ENCODE data around the gene RFX6. TPM values are rescaled to one million over a fixed set of nuclear protein-coding genes. Genes with fewer than 3 reads are reported as not detected.

The RFX6 gene
- total RNA-seq, 6 donors from 2014 or later: 0.11 TPM; not detected in 5

GRCh38 chr6:116941727-116942126 lies 64.7 kb downstream of the RFX6 start:
- no peak for TF ChIP-seq POLR2A (IDR thresholded peaks at IDR 0.05)
- TF ChIP-seq POLR2AphosphoS5 (IDR thresholded peaks at IDR 0.05): no peak
- TF ChIP-seq EP300 (IDR thresholded peaks at IDR 0.05): no peak
- TF ChIP-seq, protein P1, sequence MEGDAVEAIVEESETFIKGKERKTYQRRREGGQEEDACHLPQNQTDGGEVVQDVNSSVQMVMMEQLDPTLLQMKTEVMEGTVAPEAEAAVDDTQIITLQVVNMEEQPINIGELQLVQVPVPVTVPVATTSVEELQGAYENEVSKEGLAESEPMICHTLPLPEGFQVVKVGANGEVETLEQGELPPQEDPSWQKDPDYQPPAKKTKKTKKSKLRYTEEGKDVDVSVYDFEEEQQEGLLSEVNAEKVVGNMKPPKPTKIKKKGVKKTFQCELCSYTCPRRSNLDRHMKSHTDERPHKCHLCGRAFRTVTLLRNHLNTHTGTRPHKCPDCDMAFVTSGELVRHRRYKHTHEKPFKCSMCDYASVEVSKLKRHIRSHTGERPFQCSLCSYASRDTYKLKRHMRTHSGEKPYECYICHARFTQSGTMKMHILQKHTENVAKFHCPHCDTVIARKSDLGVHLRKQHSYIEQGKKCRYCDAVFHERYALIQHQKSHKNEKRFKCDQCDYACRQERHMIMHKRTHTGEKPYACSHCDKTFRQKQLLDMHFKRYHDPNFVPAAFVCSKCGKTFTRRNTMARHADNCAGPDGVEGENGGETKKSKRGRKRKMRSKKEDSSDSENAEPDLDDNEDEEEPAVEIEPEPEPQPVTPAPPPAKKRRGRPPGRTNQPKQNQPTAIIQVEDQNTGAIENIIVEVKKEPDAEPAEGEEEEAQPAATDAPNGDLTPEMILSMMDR (IDR thresholded peaks at IDR 0.05): no peak
- Histone ChIP-seq H3K27me3 (no peaks in the 10 kb centered on the region), H3K36me3 (no peaks in the 10 kb centered on the region), H3K4me3 (no peak overlapping the region), H3K27ac (no peak overlapping the region), H3K4me1 (no peaks in the 10 kb centered on the region), H3K9me3 (no peaks in the 10 kb centered on the region)
- DNase-seq (no peak), ATAC-seq (ENCODE audit: low FRiP score in 2 of 2) (no peak)
- 57 to 58% methylated on average over 4 of the region's 4 CpGs for WGBS, 2 donors

DNA sequence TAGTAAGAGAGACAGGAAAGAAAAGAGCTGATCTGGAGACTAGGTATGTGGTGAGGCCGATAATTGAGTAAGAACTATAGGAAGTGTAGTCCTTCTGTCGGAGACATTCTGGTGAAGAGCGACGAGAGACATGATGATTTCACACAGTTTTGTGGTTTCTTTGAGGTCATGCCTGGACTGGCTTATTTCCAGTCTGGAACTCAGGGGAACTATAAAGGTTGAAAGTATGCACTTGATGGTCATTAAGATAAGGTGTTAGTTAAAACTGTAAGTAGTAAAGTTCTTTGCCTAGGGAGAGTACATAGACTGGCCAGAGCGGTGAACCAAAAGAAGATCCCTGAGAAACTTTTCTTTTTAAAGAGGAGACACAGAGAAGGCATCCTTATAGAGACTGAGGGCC lies 68.8 kb downstream of the RFX6 start:
- 55% methylated on average over 5 of the region's 5 CpGs for WGBS, 2 donors
- H3K27me3 ChIP-seq: no peaks in the 10 kb centered on the region
- H3K36me3 ChIP-seq: no peaks in the 10 kb centered on the region
- ATAC-seq (ENCODE audit: low FRiP score in 2 of 2): peak in 1 of 2 donors; percentile 61
- H3K9me3 ChIP-seq: no peaks in the 10 kb centered on the region
- no peak for TF ChIP-seq EP300 (IDR thresholded peaks at IDR 0.05)
- TF ChIP-seq, protein P1 (IDR thresholded peaks at IDR 0.05): no peak
- no peak for TF ChIP-seq POLR2AphosphoS5 (IDR thresholded peaks at IDR 0.05)
- no peak for TF ChIP-seq POLR2A (IDR thresholded peaks at IDR 0.05)
- no peaks in the 10 kb centered on the region for H3K4me1 ChIP-seq
- DNase-seq: no peak
- no peak overlapping the region for H3K27ac ChIP-seq
- no peak overlapping the region for H3K4me3 ChIP-seq

DNA sequence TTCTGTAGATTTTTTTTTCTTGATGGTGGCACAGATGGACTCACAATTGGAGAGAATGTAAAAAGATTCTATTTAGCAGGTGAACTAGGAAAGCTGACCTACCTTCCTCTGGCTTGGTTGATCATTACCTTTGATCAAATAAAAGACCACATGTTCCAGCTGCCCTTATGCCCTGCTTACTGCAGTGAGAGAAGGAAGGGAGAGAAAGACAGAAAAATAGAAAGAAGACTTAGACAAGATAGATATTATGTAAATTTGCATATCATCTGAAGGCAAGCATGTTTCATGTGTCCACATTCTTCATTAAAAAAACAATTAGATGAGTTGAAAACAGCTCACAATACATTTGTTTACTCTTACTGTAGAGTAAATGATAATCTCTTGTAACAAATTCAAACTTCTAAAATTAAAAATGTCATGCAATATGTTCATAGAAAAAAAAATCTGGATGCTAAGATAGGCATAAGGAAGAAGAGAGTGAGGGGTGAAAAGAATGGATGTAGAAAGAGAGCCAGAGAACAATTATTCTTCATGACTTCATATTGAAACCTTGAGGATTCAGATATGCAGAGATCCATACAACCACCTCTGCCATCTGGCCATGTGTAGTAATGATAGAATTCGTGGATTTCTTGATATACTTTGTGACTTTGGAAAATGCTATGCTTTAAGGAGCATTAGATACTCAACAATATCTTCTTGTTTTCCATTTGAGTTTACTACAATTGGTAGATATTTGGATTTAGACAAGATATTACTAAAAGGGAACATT lies 71.7 kb downstream of the RFX6 start:
- Histone ChIP-seq H3K36me3 (no peaks in the 10 kb centered on the region), H3K27ac (no peak overlapping the region), H3K4me3 (no peak overlapping the region), H3K9me3 (no peaks in the 10 kb centered on the region), H3K27me3 (no peaks in the 10 kb centered on the region), H3K4me1 (no peaks in the 10 kb centered on the region)
- TF ChIP-seq POLR2AphosphoS5 (IDR thresholded peaks at IDR 0.05): no peak
- no peak for TF ChIP-seq POLR2A (IDR thresholded peaks at IDR 0.05)
- TF ChIP-seq, protein P1 (IDR thresholded peaks at IDR 0.05): no peak
- TF ChIP-seq EP300 (IDR thresholded peaks at IDR 0.05): no peak
- DNase-seq (no peak), ATAC-seq (ENCODE audit: low FRiP score in 2 of 2) (no peak)
- WGBS, 2 donors: 45 to 62% methylated on average over 1 of the region's 1 CpG

DNA sequence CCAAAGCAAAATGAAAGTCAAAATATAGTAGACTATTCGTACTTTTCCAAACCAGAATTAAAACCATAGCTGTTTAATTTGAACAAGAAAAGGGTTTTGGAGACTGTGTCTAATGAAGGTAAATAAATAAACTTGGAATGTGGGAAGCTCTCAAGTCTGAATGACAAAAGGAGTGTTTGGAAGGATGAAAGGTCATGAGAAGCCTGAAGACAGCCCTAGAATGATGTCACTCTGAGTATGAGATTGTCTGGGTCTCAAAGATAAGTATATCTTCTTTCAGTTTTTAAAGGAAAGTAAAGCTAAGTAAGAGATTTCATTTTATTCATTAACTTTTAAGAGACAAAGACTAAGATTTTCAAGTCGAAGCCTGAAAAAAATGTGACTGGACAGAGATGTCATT lies 72.9 kb downstream of the RFX6 start:
- H3K27ac ChIP-seq: no peak overlapping the region
- DNase-seq (no peak), ATAC-seq (ENCODE audit: low FRiP score in 2 of 2) (no peak)
- no peak overlapping the region for H3K4me3 ChIP-seq
- no peaks in the 10 kb centered on the region for H3K27me3 ChIP-seq
- H3K9me3 ChIP-seq: no peaks in the 10 kb centered on the region
- TF ChIP-seq EP300 (IDR thresholded peaks at IDR 0.05) (no peak), POLR2A (IDR thresholded peaks at IDR 0.05) (no peak), POLR2AphosphoS5 (IDR thresholded peaks at IDR 0.05) (no peak)
- TF ChIP-seq, protein P1 (IDR thresholded peaks at IDR 0.05): no peak
- no peaks in the 10 kb centered on the region for H3K4me1 ChIP-seq
- H3K36me3 ChIP-seq: no peaks in the 10 kb centered on the region
- WGBS, 2 donors: 48 to 72% methylated on average over 2 of the region's 2 CpGs

DNA sequence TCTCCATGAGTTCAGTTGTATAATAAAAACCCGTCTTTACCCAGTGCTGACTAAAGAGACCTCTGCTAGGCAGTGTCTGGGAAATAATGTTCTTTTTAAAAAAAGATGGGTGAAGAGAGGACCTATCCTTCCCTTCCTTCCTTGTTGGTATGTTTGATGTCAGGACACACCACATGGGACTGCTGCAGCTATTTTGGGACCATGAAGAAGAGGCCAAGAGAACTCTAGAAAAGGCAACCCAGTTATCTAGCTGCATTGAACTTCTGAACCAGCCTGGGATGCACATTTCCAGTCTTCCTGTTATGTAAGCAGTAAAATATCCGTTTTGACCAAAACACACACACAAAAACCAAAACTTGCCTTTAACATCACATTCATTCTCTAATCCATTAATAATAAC lies 77.3 kb downstream of the RFX6 start:
- H3K36me3 ChIP-seq: no peaks in the 10 kb centered on the region
- TF ChIP-seq POLR2AphosphoS5 (IDR thresholded peaks at IDR 0.05): no peak
- TF ChIP-seq EP300 (IDR thresholded peaks at IDR 0.05): no peak
- TF ChIP-seq POLR2A (IDR thresholded peaks at IDR 0.05): no peak
- H3K4me3 ChIP-seq: no peak overlapping the region
- no peak overlapping the region for H3K27ac ChIP-seq
- H3K4me1 ChIP-seq: no peaks in the 10 kb centered on the region
- ATAC-seq (ENCODE audit: low FRiP score in 2 of 2) (no peak), DNase-seq (no peak)
- H3K27me3 ChIP-seq: no peaks in the 10 kb centered on the region
- WGBS, 2 donors: 17 to 29% methylated on average over 2 of the region's 2 CpGs
- no peaks in the 10 kb centered on the region for H3K9me3 ChIP-seq

Data from upper lobe of left lung (tissue), 6 donors.